Loucy (cell line): Measurements from ENCODE around the gene KIF16B.

Experiments
- EZH2phosphoT487 ChIP-seq: fragments of 200-600 bp; IDR thresholded peaks from 2 replicates; pipeline ENCODE4 v1.6.1; 2018; ENCODE audit warnings: antibody characterized with exemption, mild to moderate bottlenecking, moderate library complexity, borderline replicate concordance
- TF ChIP-seq, protein P1 (sequence below): fragments of 200-600 bp; sonication (generic); conservative IDR thresholded peaks from 2 replicates; pipeline ENCODE4 v1.5.1; 2014; ENCODE audit warnings: mild to moderate bottlenecking, antibody characterized with exemption, low read length

DNA sequence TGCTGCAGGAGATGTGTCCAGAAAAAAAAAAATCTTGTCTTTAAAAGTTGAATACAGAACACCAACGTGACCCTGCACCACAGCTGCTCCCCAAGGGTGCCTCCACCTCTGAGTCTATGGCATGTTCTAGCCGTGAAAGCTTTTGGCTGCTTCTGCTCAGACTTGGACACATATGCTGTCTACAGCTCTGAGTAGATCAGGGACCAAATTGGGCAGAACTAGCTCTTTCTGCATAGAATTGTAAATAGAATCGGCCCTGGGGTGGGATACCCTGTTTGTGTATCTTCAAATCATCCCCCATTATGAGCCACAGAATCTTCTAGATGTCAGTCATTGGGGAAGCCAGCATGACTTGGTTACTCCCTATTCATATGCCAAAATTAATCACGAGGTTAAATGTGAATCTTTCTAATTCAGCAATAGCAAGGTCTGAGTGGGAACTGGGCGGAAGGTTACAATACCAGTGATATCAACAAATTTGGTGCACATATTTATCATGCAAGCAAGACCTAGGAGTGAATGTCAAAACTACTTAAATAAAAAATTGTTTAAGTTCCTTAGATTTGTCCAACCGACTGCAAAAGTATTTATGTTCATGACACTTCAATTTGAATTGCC lies 302.8 kb downstream of the KIF16B start:
- TF ChIP-seq, protein P1, sequence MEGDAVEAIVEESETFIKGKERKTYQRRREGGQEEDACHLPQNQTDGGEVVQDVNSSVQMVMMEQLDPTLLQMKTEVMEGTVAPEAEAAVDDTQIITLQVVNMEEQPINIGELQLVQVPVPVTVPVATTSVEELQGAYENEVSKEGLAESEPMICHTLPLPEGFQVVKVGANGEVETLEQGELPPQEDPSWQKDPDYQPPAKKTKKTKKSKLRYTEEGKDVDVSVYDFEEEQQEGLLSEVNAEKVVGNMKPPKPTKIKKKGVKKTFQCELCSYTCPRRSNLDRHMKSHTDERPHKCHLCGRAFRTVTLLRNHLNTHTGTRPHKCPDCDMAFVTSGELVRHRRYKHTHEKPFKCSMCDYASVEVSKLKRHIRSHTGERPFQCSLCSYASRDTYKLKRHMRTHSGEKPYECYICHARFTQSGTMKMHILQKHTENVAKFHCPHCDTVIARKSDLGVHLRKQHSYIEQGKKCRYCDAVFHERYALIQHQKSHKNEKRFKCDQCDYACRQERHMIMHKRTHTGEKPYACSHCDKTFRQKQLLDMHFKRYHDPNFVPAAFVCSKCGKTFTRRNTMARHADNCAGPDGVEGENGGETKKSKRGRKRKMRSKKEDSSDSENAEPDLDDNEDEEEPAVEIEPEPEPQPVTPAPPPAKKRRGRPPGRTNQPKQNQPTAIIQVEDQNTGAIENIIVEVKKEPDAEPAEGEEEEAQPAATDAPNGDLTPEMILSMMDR: no peak
- no peak for TF ChIP-seq EZH2phosphoT487
